ENCODE results near the gene GRIK4. TPM values are rescaled to one million over a fixed set of nuclear protein-coding genes. Genes with fewer than 3 reads are reported as not detected.

GRIK4 gene
- total and polyA plus RNA-seq, 2 donors from 2014 or later, result 0.25 TPM; not detected in 1

GRCh38 chr11:120811199-120811598 is 299.7 kb downstream of the GRIK4 start:
- Histone ChIP-seq H3K9me3 (ENCODE audit: control insufficient read depth in 2 of 3, insufficient read depth in 1 of 3, low read length in 3 of 3) (no peaks in the 10 kb centered on the region), H3K27ac (ENCODE audit: low read depth in 2 of 2, low read length in 2 of 2) (no peak overlapping the region), H3K27me3 (ENCODE audit: control insufficient read depth, insufficient read depth, low read length) (no peaks in the 10 kb centered on the region), H3K36me3 (ENCODE audit: control insufficient read depth in 2 of 3, insufficient read depth in 3 of 3, low read length in 3 of 3) (no peaks in the 10 kb centered on the region), H3K9ac (ENCODE audit: low read length in 3 of 3) (no peak overlapping the region), H3K4me3 (ENCODE audit: low read length in 3 of 3) (no peak overlapping the region), H3K4me1 (ENCODE audit: control insufficient read depth in 2 of 3, insufficient read depth in 2 of 3, low read depth in 1 of 3, low read length in 3 of 3) (no peaks in the 10 kb centered on the region)
- no peak for FAIRE-seq
- TF ChIP-seq CTCF (IDR thresholded peaks at IDR 0.05; ENCODE audit: borderline replicate concordance, extremely low read depth, insufficient read depth), result no peak
- intact Hi-C loops (cut with DNase I), result no loop called here
- DNase-seq, result no peak

- Histone ChIP-seq H3K27ac (ENCODE audit: low read depth in 2 of 2, low read length in 2 of 2) (no peak overlapping the region), H3K9me3 (ENCODE audit: control insufficient read depth in 2 of 3, insufficient read depth in 1 of 3, low read length in 3 of 3) (no peaks in the 10 kb centered on the region), H3K4me3 (ENCODE audit: low read length in 3 of 3) (no peak overlapping the region), H3K4me1 (ENCODE audit: control insufficient read depth in 2 of 3, insufficient read depth in 2 of 3, low read depth in 1 of 3, low read length in 3 of 3) (no peaks in the 10 kb centered on the region), H3K27me3 (ENCODE audit: control insufficient read depth, insufficient read depth, low read length) (no peaks in the 10 kb centered on the region), H3K9ac (ENCODE audit: low read length in 3 of 3) (no peak overlapping the region), H3K36me3 (ENCODE audit: control insufficient read depth in 2 of 3, insufficient read depth in 3 of 3, low read length in 3 of 3) (no peaks in the 10 kb centered on the region)
- FAIRE-seq (no peak), DNase-seq (no peak)
- TF ChIP-seq CTCF (IDR thresholded peaks at IDR 0.05; ENCODE audit: borderline replicate concordance, extremely low read depth, insufficient read depth), result no peak
- intact Hi-C loops (cut with DNase I), result no loop called here
These were observed 300.2 kb downstream of the GRIK4 start for GRCh38 chr11:120811731-120812130.

GRCh38 chr11:120814531-120815318 is 303.2 kb downstream of the GRIK4 start:
- no peak overlapping the region for H3K4me3 ChIP-seq (ENCODE audit: low read length in 3 of 3)
- DNase-seq (peak in 3 of 5 donors; percentile 64 to 80 (median 66)), FAIRE-seq (no peak)
- no peak overlapping the region for H3K27ac ChIP-seq (ENCODE audit: low read depth in 2 of 2, low read length in 2 of 2)
- no peaks in the 10 kb centered on the region for H3K27me3 ChIP-seq (ENCODE audit: control insufficient read depth, insufficient read depth, low read length)
- no peak overlapping the region for H3K9ac ChIP-seq (ENCODE audit: low read length in 3 of 3)
- H3K4me1 ChIP-seq (ENCODE audit: control insufficient read depth in 2 of 3, insufficient read depth in 2 of 3, low read depth in 1 of 3, low read length in 3 of 3), result no peaks in the 10 kb centered on the region
- intact Hi-C loops (cut with DNase I), result no loop called here
- TF ChIP-seq CTCF (IDR thresholded peaks at IDR 0.05; ENCODE audit: borderline replicate concordance, extremely low read depth, insufficient read depth), result no peak
- H3K36me3 ChIP-seq (ENCODE audit: control insufficient read depth in 2 of 3, insufficient read depth in 3 of 3, low read length in 3 of 3), result no peaks in the 10 kb centered on the region
- H3K9me3 ChIP-seq (ENCODE audit: control insufficient read depth in 2 of 3, insufficient read depth in 1 of 3, low read length in 3 of 3), result no peaks in the 10 kb centered on the region

All from kidney (tissue), 14 donors.